SK-N-MC (cell line): Measurements from ENCODE around the gene TBC1D24.
A peak's percentile ranks its signal among the peaks of the same experiment; 100 is the strongest.

Experiments used
- DNase-seq: peaks from one replicate; pipeline ENCODE4 v3.0.0-alpha.2; 2011; ENCODE audit warnings: low read depth, low spot score
- H3K27ac ChIP-seq: fragments of 200-600 bp; sonication (generic); 2 replicates; pipeline ENCODE4 v1.5.1; 2016; ENCODE audit warnings: mixed run types
- H3K36me3 ChIP-seq: fragments of 200-600 bp; sonication (generic); 2 replicates; pipeline ENCODE4 v1.6.1; 2017; ENCODE audit warnings: antibody characterized with exemption, low read length, mixed read lengths; ENCODE audit not compliant: insufficient read depth
- H3K4me3 ChIP-seq: fragments of 200-600 bp; sonication (generic); 2 replicates; pipeline ENCODE4 v1.5.1; 2016
- H3K9ac ChIP-seq: fragments of 200-600 bp; sonication (generic); 2 replicates; pipeline ENCODE4 v1.8.0; 2017; ENCODE audit warnings: mixed run types, mixed read lengths; ENCODE audit not compliant: insufficient read length
- H3K9me3 ChIP-seq: fragments of 200-600 bp; sonication (generic); 2 replicates; pipeline ENCODE4 v1.6.1; 2017; ENCODE audit warnings: low read depth, mild to moderate bottlenecking, antibody characterized with exemption, low read length, moderate library complexity, mixed read lengths
- EZH2 ChIP-seq: fragments of 200-600 bp; sonication (generic); IDR thresholded peaks from one replicate; pipeline ENCODE4 v1.6.1; 2017; ENCODE audit warnings: antibody characterized with exemption
- FOXP2 ChIP-seq: optimal IDR thresholded peaks from 2 replicates; pipeline ENCODE3; 2011; ENCODE audit warnings: mild to moderate bottlenecking, moderate library complexity; ENCODE audit not compliant: insufficient read depth; ENCODE audit errors: extremely low read length, control extremely low read depth
- POLR2AphosphoS5 ChIP-seq: IDR thresholded peaks from 2 replicates; pipeline ENCODE4 v1.6.1; 2012; ENCODE audit warnings: mild to moderate bottlenecking, low read depth, low read length, borderline replicate concordance

Gene TBC1D24

GRCh38 chr16:2505695-2506094 lies 30.8 kb downstream of the TBC1D24 start:
- DNase-seq = no peak
- TF ChIP-seq FOXP2 = no peak
- no peak for TF ChIP-seq POLR2AphosphoS5
- no peak for TF ChIP-seq EZH2
- H3K9ac ChIP-seq = no peak overlapping the region
- no peaks in the 10 kb centered on the region for H3K9me3 ChIP-seq
- H3K36me3 ChIP-seq = no peaks in the 10 kb centered on the region
- H3K4me3 ChIP-seq = no peak overlapping the region
- no peak overlapping the region for H3K27ac ChIP-seq

DNA sequence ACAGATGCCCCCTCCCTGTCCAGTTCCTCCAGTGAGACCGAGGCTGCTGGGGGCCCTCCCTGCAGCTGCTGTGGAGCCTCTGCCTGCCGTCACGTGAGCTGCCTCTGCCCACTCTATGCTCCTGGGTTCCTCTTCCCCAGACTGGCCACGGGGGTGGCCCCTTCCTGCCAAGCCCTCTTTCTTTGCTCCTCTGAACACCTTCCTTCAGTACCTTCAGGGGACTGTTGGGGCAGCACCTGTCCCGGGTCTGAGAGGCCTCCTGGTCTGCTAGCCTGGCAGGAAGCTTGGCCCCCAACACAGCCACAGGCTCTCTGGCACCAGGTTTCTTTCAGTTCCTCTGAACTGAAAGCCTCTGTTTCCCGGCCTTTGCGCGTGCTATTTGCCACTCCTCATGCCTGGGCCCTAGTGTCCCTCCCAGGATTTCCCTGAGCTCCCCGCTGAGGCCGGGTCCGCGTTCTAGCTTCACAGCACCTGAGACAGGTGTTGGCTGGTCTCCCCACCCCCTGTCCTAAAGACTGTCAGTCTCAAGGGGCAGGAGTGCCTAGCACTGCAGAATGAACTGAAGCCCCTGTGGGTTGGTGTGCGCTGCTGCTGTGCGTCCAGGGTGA lies 32.2 kb downstream of the TBC1D24 start:
- Histone ChIP-seq H3K36me3 (no peaks in the 10 kb centered on the region), H3K9me3 (no peaks in the 10 kb centered on the region), H3K9ac (no peak overlapping the region), H3K27ac (no peak overlapping the region), H3K4me3 (no peak overlapping the region)
- TF ChIP-seq POLR2AphosphoS5 (no peak), FOXP2 (no peak), EZH2 (no peak)
- DNase-seq = no peak

DNA sequence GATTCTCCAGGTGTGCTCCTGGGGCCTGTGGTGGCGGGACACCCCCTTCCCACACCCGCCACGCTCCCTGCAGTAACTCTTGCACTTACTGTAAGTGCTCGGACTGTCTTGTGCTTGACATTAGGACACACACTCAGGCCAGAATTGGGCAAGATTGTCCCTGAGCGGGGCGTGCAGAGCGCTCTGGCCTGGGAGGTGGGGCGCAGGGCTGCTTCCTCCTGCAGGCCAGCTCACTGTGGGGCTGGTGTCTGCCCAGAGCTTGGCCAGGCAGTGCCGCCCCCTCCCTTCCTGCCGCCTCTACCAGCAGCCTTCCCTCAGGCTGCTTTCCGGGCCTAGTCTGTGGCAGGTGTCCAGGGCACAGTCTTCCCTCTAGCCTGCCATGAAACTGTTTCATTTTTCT lies 32.7 kb downstream of the TBC1D24 start:
- Histone ChIP-seq H3K27ac (no peak overlapping the region), H3K36me3 (no peaks in the 10 kb centered on the region), H3K9me3 (no peaks in the 10 kb centered on the region), H3K4me3 (no peak overlapping the region), H3K9ac (no peak overlapping the region)
- DNase-seq = no peak
- no peak for TF ChIP-seq POLR2AphosphoS5
- no peak for TF ChIP-seq FOXP2
- TF ChIP-seq EZH2 = no peak

GRCh38 chr16:2508722-2509400 lies 33.9 kb downstream of the TBC1D24 start:
- TF ChIP-seq FOXP2 (no peak), POLR2AphosphoS5 (no peak), EZH2 (no peak)
- Histone ChIP-seq H3K9ac (no peak overlapping the region), H3K36me3 (no peaks in the 10 kb centered on the region), H3K9me3 (no peaks in the 10 kb centered on the region), H3K4me3 (no peak overlapping the region), H3K27ac (no peak overlapping the region)
- no peak for DNase-seq

- no peak for DNase-seq
- Histone ChIP-seq H3K9me3 (no peaks in the 10 kb centered on the region), H3K9ac (no peak overlapping the region), H3K4me3 (no peak overlapping the region), H3K36me3 (no peaks in the 10 kb centered on the region), H3K27ac (no peak overlapping the region)
- no peak for TF ChIP-seq POLR2AphosphoS5
- no peak for TF ChIP-seq FOXP2
- TF ChIP-seq EZH2 = no peak
Measured at GRCh38 chr16:2511128-2511800, 36.3 kb downstream of the TBC1D24 start.

DNA sequence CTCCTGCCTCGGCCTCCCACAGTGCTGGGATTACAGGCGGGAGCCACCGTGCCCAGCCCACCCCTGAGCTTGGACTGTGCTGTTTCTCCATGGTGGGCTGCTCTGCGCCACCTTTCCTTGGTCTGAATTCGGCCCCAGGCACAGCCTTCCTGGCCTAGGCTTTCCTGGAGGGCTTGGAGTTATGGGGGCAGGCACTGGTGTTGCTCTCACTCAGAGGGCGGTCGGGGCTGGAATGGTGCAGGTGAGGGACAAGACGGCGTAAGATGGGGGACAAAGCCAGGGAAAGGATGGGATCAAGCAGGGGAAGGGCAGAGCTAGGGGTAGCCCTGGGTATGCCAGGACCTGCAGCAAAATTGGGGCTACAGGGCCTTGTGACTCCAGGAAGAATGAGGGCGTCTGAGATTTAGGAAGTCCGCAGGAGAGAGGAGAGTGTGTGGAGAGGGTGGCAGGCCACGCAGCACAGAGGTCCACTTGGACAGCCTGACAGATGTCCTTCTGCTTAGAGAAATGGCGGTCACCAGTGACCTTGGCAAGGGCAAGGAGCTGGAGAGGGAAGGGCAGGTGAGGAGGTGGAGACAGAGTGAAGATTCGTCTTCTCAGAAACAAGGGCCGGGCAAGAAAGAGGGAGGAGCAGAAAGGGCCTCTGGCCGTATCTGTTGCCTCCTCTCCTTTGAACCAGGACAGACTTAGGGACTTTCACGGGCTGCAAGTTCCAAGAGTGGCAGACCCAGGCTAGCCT lies 37.2 kb downstream of the TBC1D24 start:
- DNase-seq = no peak
- H3K9me3 ChIP-seq = no peaks in the 10 kb centered on the region
- TF ChIP-seq POLR2AphosphoS5 = no peak
- TF ChIP-seq EZH2 = no peak
- no peak for TF ChIP-seq FOXP2
- no peak overlapping the region for H3K27ac ChIP-seq
- no peak overlapping the region for H3K4me3 ChIP-seq
- H3K36me3 ChIP-seq = no peaks in the 10 kb centered on the region
- H3K9ac ChIP-seq = no peak overlapping the region

DNA sequence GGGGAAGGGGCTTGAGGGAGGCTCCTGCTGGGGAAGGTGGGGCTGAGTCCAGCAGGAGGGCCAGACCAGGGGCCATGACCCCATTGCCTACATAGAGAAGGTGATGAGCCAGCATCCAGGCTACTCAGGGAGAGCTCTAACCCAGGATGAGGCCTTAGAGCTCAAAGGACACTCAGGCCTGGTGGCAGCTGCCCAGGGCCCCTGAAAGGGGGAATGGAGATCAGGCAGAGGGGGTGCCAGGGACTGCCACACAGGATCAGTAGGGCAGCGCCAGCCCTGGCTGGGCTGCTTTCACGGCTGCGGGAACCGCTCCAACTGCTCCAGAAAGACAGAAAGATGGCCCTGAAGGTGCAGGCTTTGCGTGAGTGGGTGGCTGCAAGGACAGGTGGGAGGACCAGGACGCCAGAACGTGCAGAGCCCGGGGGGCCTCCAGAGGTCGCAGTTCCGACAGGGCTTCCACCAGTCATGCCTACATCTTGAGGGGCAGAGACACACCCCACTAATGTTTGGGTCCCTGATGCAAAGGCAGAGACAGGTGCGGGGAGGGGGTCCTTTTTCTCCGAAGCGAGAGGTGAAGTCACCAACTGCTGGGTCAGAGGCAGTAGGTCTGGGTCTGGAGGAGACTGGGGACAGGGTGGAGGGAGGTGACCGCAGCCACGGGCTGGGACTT lies 37.9 kb downstream of the TBC1D24 start:
- peak overlapping the region; percentile 97 for H3K9ac ChIP-seq
- no peaks in the 10 kb centered on the region for H3K36me3 ChIP-seq
- peak overlapping the region; percentile 95 for H3K4me3 ChIP-seq
- TF ChIP-seq FOXP2 (no peak), EZH2 (no peak), POLR2AphosphoS5 (no peak)
- no peaks in the 10 kb centered on the region for H3K9me3 ChIP-seq
- no peak overlapping the region for H3K27ac ChIP-seq
- no peak for DNase-seq
